GM19023 (cell line): ENCODE data around the gene HOXD3.

Experiments used
- ATAC-seq: cut with Tn5 transposase; IDR thresholded peaks from one replicate; pipeline ENCODE4 v1.9.1; 2021; ENCODE audit warnings: mild to moderate bottlenecking, moderate library complexity; ENCODE audit not compliant: unreplicated experiment

The HOXD3 gene

DNA sequence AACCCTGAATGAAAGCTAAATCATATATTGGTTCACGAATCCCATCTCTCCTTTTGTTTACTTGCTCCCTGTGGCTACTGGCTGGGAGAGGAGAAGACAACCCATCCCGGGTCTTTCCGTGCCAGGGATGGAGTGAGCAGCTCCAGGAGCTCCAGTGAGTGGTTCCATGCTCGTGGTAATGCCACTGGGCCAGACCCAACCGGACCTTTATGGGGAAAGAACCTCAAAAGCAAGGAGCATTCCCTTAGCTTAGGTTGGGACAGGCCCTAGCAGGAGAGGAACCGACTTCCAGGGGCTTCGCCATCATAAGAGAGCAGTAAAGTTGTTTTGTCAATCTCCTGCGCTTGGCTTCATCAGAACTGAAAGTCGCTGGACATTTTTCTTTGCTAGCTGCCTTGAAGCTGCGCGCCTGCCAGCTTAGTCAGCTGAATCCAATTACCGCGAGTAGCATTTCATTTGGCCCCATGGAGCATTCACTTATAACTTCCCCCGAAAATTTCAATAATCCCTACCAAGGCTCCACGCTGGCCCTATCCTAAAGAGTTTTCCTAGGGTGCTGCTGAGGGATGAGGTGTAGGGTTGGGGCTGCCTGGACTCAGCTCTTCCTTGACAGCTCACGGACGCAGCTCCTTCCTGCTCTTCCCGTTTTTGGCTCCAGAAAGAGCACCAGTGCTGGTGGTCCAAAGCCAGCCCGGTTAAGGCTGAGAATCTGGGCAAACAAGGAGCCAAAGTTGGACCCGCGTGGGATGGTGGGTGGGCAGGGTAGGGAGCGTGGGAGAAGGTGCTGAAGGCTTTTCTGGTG is 4.9 kb downstream of the HOXD3 start:
- ATAC-seq: no peak

DNA sequence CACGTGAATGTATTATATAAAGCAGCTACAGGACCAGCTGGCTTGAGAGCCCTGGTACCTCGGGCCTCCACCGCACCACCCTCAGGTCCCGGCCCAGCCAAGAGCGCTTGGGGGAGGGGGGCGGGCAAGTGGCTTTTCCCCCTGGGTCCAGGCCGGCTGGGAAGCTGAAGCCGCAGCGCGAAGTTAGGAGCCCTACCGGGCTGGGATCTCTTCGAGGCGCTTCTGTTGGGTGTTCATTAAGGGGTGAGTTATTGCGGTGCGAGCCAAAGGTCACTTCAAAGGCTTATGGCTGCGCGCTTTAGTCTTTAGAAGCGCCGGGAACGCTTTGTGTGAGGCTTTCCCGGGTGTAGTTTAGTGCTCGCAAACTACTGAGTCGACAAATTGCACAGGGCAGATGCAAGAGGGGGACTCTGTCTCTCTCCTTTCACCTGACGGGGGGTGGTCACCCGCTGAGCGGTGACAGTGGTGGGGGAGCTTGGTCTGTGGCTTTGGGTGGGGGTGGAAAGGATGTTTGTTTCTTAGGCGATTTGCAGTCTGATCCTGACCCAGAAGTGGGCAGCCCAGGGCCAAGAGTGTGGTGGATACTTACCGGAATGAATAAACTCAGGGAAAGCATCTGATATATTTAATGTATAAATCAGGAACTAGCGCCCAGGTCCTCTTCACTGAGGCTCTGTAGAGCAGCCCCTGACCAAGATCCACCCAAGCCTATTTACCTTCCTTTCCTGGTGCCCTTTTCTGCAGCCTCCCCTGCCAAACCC is 6.0 kb downstream of the HOXD3 start:
- no peak for ATAC-seq

- ATAC-seq: no peak
Observed at GRCh38 chr2:176163672-176164056, 6.6 kb downstream of the HOXD3 start.

- ATAC-seq: no peak
Observed at GRCh38 chr2:176164201-176164600, 7.1 kb downstream of the HOXD3 start.

DNA sequence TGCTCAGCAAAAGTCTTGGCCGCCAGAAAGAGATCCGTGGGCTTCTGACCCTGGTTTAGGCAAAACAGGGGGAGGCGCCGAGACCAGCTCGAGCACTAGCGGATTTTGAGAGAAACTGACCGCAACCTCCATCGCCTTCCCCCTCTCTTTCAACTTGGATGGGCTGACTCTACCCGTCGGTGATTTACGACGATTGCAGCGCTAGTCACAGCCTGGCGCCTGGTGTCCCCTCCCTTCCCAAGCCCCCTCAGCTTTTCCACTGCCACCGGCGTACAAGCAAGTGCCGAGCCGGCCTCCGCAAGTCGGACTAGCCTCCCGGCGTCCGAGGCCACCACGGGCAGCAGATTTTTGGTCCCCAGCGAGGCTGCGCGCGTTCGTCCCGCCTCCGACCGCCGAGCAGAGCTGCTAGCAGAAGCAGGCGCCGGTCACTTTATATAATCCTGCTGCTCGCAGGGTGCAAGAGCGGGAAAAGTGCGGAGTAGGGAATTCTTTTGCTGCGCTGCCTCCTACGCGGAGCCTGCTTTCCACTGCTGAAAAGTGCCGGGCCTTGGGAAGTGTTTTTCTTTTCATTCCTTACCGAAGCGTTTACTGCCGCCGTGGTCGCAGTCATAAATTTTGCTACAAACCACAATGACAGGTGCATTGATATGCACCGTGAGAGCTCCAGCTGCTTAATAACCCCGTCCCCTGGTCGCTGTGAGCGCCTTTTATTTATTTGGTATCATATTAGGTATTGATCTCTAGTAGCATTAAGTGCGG is 7.7 kb downstream of the HOXD3 start:
- ATAC-seq: no peak

DNA sequence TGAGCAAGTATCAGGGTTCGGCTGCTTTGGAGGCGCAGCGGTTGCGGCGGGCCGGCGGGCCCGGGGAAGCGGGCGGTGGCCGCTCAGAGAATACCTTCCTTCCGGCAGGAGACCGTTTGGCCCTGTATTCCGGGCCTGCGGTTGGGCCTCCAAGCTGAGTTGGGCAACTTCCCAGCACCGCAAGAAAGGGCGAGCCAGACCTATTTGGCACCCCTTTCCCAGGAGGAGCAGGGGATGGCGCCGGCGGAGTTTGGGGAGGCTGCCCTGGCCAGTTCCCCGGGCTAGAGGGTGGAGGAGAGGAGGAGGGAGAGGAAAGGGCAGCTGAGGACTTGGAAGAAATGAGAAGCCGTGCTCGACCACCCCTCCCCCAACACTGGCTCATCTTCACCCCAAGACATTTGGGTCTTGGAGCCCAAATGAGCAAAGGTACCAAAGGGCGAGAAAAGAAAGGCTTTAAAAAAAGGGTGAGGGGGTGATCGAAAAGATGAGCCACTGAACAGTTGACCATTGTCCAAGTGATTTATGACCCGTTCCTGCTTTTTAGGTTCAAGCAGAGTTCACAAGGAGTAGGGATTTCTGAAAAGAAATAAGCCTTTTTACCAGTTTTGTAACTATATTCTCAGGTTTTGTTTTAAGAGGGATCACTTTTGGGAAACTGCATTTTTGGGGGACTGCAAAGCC is 8.4 kb downstream of the HOXD3 start:
- ATAC-seq: no peak

- no peak for ATAC-seq
Observed at GRCh38 chr2:176166272-176166671, 9.2 kb downstream of the HOXD3 start.

GRCh38 chr2:176167398-176167797 is 10.3 kb downstream of the HOXD3 start:
- ATAC-seq: no peak

DNA sequence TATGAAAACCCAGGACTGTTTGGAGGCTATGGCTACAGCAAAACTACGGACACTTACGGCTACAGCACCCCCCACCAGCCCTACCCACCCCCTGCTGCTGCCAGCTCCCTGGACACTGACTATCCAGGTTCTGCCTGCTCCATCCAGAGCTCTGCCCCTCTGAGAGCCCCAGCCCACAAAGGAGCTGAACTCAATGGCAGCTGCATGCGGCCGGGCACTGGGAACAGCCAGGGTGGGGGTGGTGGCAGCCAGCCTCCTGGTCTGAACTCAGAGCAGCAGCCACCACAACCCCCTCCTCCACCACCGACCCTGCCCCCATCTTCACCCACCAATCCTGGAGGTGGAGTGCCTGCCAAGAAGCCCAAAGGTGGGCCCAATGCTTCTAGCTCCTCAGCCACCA is 12.1 kb downstream of the HOXD3 start:
- ATAC-seq: no peak

DNA sequence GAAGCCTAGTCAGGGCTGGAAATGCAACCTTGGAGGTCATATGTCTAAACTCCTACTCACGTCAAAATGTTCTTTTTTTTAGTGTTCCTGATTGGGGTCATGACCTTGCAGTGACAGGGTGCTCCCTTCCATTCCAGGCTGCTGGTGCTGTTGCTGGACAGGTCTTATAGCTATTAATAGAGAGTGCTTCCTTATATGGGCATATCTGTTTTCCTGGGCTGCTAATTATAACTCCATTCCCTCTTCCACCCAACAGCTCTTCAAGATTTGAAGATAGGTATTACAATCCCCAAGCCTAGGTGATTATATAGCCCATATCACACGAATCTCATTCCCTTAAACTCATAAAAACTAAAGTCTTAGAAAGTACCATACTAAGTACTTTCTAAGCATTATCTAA is 12.6 kb downstream of the HOXD3 start:
- no peak for ATAC-seq

GRCh38 chr2:176170602-176171305 is 13.6 kb downstream of the HOXD3 start:
- ATAC-seq: no peak

- ATAC-seq: no peak
Observed at GRCh38 chr2:176171351-176172006, 14.4 kb downstream of the HOXD3 start.

GRCh38 chr2:176172007-176172894 is 15.1 kb downstream of the HOXD3 start:
- ATAC-seq: no peak

- no peak for ATAC-seq
Observed at GRCh38 chr2:176172895-176173566, 15.9 kb downstream of the HOXD3 start.

DNA sequence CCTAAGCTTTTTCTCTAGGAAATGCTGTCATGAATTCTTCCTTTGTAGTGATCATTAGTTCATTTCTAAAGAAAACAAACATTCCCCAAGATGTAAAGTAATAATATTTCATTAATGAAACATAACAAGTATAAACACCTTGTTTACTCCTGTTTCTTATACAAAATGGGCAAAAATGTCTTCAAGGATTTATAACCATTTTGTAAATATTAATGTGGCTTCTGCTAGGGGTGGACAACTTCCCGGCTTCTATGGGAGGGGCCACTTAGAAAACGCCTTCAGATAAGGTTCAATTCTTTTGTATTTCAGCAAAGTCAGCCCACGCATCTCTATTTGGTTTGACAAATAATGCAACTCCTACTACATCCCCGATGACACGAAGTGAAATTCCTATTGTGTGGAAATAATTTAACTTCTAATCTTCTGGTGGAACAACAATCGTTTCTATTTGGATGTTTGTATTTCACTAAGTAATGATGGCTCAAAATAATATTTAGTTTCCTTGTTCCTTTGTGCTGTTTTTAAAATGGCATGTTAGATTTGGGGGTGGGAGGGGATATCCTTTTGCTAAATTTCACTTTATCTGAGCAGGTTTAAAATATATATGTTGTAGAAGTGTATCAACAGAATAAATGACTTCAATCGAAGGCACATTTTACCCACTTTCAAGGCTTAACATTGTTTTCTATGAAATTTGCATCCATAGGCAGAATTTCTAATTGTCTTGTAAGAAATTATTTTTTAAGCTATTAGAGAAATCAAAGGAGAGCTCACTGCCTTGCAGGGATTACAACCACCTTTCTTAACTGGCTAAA is 16.7 kb downstream of the HOXD3 start:
- no peak for ATAC-seq

GRCh38 chr2:176174382-176174823 is 17.3 kb downstream of the HOXD3 start:
- ATAC-seq: no peak
